CD4-positive, alpha-beta T cell treated with Interleukin-21 for 1 hour (primary cell): ENCODE results near the gene ZNF569.
"Not testable (repeated sequence)": the region's sequence is repeated elsewhere in the genome, so short reads cannot be mapped to it uniquely, and the experiment has no call there.

Experiments used
- DNase-seq: peaks from one replicate; pipeline ENCODE4 v3.0.0-alpha.2; 2020

Gene ZNF569

GRCh38 chr19:37391399-37391798 lies 75.8 kb downstream of the ZNF569 start:
- DNase-seq, result not testable (repeated sequence)

GRCh38 chr19:37389234-37389633 lies 78.0 kb downstream of the ZNF569 start:
- no peak for DNase-seq

- peak; percentile 98 for DNase-seq
Measured at GRCh38 chr19:37370880-37371661, 96.2 kb downstream of the ZNF569 start, which contains the start of gene ZNF527. Gene ZNF527, plus strand, starts transcription at chr19:37371099. Its CDS starts 3,100 bp downstream, at chr19:37374199.

- DNase-seq, result not testable (repeated sequence)
Measured at GRCh38 chr19:37370386-37370879, 96.8 kb downstream of the ZNF569 start.

- DNase-seq, result no peak
Measured at GRCh38 chr19:37362733-37363132, 104.5 kb downstream of the ZNF569 start.

- no peak for DNase-seq
Measured at GRCh38 chr19:37361994-37362393, 105.2 kb downstream of the ZNF569 start.
